ENCODE results near the gene WDR76. TPM values are rescaled to one million over a fixed set of nuclear protein-coding genes. Genes with fewer than 3 reads are reported as not detected.
"Not testable (repeated sequence)": the region's sequence is repeated elsewhere in the genome, so short reads cannot be mapped to it uniquely, and the experiment has no call there.

Gene WDR76
- polyA plus RNA-seq, 1 donor from 2014 or later, result 0.43 TPM

GRCh38 chr15:43808960-43809678, 17.7 kb upstream of the WDR76 start:
- H2AFZ ChIP-seq (ENCODE audit: low read depth, low read length), result no peak overlapping the region
- no peaks in the 10 kb centered on the region for H3F3A ChIP-seq (ENCODE audit: insufficient read depth, low read length, poor library complexity, severe bottlenecking)
- TF ChIP-seq REST (IDR thresholded peaks at IDR 0.05; ENCODE audit: borderline replicate concordance) (no peak), EZH2 (IDR thresholded peaks at IDR 0.05; ENCODE audit: borderline replicate concordance, insufficient read depth, low read length, poor library complexity, severe bottlenecking) (no peak), SMC3 (conservative IDR thresholded peaks at IDR 0.05; ENCODE audit: poor library complexity) (no peak), MXI1 (conservative IDR thresholded peaks at IDR 0.05; ENCODE audit: poor library complexity, severe bottlenecking) (no peak), EP300 (conservative IDR thresholded peaks at IDR 0.05; ENCODE audit: poor library complexity, severe bottlenecking) (no peak), POLR2AphosphoS5 (IDR thresholded peaks at IDR 0.05) (no peak), TAF1 (IDR thresholded peaks at IDR 0.05; ENCODE audit: low read depth) (no peak), RAD21 (conservative IDR thresholded peaks at IDR 0.05) (no peak)
- TF ChIP-seq, protein P1, sequence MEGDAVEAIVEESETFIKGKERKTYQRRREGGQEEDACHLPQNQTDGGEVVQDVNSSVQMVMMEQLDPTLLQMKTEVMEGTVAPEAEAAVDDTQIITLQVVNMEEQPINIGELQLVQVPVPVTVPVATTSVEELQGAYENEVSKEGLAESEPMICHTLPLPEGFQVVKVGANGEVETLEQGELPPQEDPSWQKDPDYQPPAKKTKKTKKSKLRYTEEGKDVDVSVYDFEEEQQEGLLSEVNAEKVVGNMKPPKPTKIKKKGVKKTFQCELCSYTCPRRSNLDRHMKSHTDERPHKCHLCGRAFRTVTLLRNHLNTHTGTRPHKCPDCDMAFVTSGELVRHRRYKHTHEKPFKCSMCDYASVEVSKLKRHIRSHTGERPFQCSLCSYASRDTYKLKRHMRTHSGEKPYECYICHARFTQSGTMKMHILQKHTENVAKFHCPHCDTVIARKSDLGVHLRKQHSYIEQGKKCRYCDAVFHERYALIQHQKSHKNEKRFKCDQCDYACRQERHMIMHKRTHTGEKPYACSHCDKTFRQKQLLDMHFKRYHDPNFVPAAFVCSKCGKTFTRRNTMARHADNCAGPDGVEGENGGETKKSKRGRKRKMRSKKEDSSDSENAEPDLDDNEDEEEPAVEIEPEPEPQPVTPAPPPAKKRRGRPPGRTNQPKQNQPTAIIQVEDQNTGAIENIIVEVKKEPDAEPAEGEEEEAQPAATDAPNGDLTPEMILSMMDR (IDR thresholded peaks at IDR 0.05; ENCODE audit: poor library complexity, severe bottlenecking), result no peak
- no peak overlapping the region for H3K9ac ChIP-seq (ENCODE audit: low read length)
- H3K4me3 ChIP-seq (ENCODE audit: low read length), result no peak overlapping the region
- no peaks in the 10 kb centered on the region for H3K27me3 ChIP-seq (ENCODE audit: insufficient read depth, low read depth, low read length)
- no peak overlapping the region for H3K4me2 ChIP-seq (ENCODE audit: low read length)
- H3K9me3 ChIP-seq (ENCODE audit: low read length), result no peaks in the 10 kb centered on the region
- no peaks in the 10 kb centered on the region for H3K9me2 ChIP-seq (ENCODE audit: insufficient read depth, low read length)
- no peaks in the 10 kb centered on the region for H3K79me2 ChIP-seq (replicated peaks; ENCODE audit: insufficient read depth, low read length)
- no peak overlapping the region for H3K27ac ChIP-seq (ENCODE audit: low read length)
- H4K20me1 ChIP-seq (ENCODE audit: insufficient read depth), result no peaks in the 10 kb centered on the region
- H3K36me3 ChIP-seq (ENCODE audit: insufficient read depth, low read length), result peaks cover 13% of the 10 kb centered on the region

DNA sequence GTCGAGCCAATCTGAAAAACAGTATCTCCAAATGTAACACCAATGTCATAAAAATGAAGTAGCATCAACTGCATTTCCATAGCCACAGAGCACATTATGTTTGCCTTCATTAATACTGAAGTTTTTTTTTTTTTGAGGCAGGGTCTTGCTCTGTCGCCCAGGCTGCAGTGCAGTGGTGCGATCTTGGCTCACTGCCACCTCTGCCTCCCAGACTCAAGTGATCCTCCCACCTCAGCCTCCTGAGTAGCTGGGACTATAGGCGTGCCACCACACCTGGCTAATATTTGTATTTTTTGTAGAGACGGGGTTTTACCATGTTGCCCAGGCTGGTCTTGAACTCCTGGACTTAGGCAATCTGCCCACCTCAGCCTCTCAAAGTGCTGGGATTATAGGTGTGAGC, 11.7 kb upstream of the WDR76 start:
- H3K4me3 ChIP-seq (ENCODE audit: low read length); H4K20me1 ChIP-seq (ENCODE audit: insufficient read depth); H3K9me2 ChIP-seq (ENCODE audit: insufficient read depth, low read length); H3K9me3 ChIP-seq (ENCODE audit: low read length); H3K4me2 ChIP-seq (ENCODE audit: low read length); H2AFZ ChIP-seq (ENCODE audit: low read depth, low read length); H3F3A ChIP-seq (ENCODE audit: insufficient read depth, low read length, poor library complexity, severe bottlenecking); H3K79me2 ChIP-seq (replicated peaks; ENCODE audit: insufficient read depth, low read length); H3K27me3 ChIP-seq (ENCODE audit: insufficient read depth, low read depth, low read length); H3K27ac ChIP-seq (ENCODE audit: low read length); H3K9ac ChIP-seq (ENCODE audit: low read length); H3K36me3 ChIP-seq (ENCODE audit: insufficient read depth, low read length): not testable (repeated sequence)

All from neural cell (in vitro differentiated cells).